ENCODE measurements around the gene PTPN5.
"Not testable (repeated sequence)": the region's sequence is repeated elsewhere in the genome, so short reads cannot be mapped to it uniquely, and the experiment has no call there.

The PTPN5 gene

GRCh38 chr11:18707811-18708340 lies 83.7 kb downstream of the PTPN5 start:
- no peak for DNase-seq

- DNase-seq = peak in 9 of 14 donors; percentile 15 to 62 (median 33)
These were observed 85.0 kb downstream of the PTPN5 start for GRCh38 chr11:18706330-18707243.

GRCh38 chr11:18705651-18706281 lies 85.8 kb downstream of the PTPN5 start:
- peak in 4 of 14 donors; percentile 9 to 62 (median 47) for DNase-seq

- no peak for DNase-seq
These were observed 86.9 kb downstream of the PTPN5 start for GRCh38 chr11:18704698-18705097.

GRCh38 chr11:18704045-18704645 lies 87.5 kb downstream of the PTPN5 start:
- DNase-seq = no peak

GRCh38 chr11:18703001-18703763 lies 88.4 kb downstream of the PTPN5 start:
- DNase-seq = no peak

- DNase-seq = no peak
These were observed 89.9 kb downstream of the PTPN5 start for GRCh38 chr11:18701614-18702216.

- no peak for DNase-seq
These were observed 90.7 kb downstream of the PTPN5 start for GRCh38 chr11:18700872-18701271.

GRCh38 chr11:18700375-18700774 lies 91.2 kb downstream of the PTPN5 start:
- peak in 7 of 14 donors; percentile 29 to 65 (median 44) for DNase-seq

GRCh38 chr11:18699848-18700261 lies 91.7 kb downstream of the PTPN5 start:
- peak in 8 of 14 donors; percentile 26 to 73 (median 60) for DNase-seq

GRCh38 chr11:18699269-18699596 lies 92.4 kb downstream of the PTPN5 start:
- DNase-seq = peak in 2 of 14 donors; percentile 13 to 49

- peak; percentile 51 to 93 (median 86) for DNase-seq
These were observed 93.0 kb downstream of the PTPN5 start, which contains the start of gene TMEM86A for GRCh38 chr11:18698341-18699268. TMEM86A (plus strand) TSS chr11:18698779; CDS start chr11:18698887, 108 bp downstream.

GRCh38 chr11:18697576-18697975 lies 94.0 kb downstream of the PTPN5 start:
- DNase-seq = no peak

GRCh38 chr11:18696638-18697225 lies 94.9 kb downstream of the PTPN5 start:
- no peak for DNase-seq

GRCh38 chr11:18692941-18693760 lies 98.4 kb downstream of the PTPN5 start:
- DNase-seq = no peak

- DNase-seq = not testable (repeated sequence)
These were observed 100.0 kb downstream of the PTPN5 start for GRCh38 chr11:18691467-18692140.

- no peak for DNase-seq
These were observed 107.3 kb downstream of the PTPN5 start for GRCh38 chr11:18684267-18684666.

- DNase-seq = no peak
These were observed 109.1 kb downstream of the PTPN5 start for GRCh38 chr11:18682466-18682865.

- DNase-seq = not testable (repeated sequence)
These were observed 109.6 kb downstream of the PTPN5 start for GRCh38 chr11:18681949-18682348.
